ENCODE data around the gene ARHGAP6.
"Not testable (repeated sequence)": the region's sequence is repeated elsewhere in the genome, so short reads cannot be mapped to it uniquely, and the experiment has no call there.

Gene ARHGAP6

DNA sequence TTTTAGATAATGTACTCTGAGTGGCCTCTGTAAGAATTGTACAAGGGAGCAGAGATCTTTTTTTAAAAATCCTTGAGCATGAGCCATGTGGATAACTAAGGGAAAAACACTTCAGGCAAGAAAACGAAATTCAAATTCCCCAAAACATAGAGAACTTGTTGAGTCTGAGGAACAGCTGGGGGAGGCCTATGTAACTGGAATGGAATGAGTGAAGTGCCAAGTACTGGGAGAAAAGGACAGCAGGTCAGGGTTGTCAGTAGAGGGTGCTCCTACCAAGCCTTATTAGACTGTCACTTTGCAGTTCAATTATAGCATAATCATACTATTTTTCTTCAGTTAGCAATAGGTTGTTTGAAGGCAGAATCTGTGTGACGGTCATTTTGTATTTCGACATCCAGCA lies 135.1 kb downstream of the ARHGAP6 start:
- no peak for DNase-seq

DNA sequence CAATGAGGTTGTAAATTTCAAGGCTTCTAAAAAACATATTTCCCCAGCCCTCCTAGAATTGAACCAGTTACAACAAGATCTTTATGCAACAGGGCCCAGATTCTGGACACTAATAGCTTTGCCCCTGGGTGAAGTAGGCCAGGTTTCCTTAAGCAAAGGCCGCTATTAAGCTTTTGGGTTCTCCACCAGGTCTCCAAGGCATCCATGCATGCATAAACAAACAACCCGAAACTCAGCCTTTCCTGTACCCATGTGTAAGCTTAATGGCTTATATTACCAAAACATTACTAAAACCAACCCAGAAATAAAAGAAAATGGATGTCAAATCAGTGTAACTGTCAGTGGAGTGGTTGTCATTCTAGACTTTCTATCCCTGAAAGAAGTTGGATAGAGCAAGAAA lies 137.1 kb downstream of the ARHGAP6 start:
- no peak for DNase-seq

DNA sequence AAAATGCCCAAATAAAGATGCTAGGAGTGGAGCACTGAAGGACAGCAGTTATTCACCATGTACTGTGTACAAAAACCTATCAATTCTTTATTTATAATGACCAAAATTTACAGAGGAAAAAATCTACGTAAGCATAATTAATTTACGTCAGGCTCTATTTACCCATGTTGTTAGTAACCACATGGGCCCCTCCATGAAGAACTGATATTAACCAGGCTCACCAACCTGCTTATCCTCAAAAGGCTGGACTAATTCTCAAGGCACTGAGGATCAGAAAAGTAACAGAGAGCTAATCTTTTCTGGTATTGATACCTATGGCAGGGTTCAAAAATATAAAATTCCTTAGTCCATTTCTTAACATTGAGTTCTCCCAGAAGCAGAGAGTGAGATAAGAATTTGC lies 140.0 kb downstream of the ARHGAP6 start:
- DNase-seq = no peak

DNA sequence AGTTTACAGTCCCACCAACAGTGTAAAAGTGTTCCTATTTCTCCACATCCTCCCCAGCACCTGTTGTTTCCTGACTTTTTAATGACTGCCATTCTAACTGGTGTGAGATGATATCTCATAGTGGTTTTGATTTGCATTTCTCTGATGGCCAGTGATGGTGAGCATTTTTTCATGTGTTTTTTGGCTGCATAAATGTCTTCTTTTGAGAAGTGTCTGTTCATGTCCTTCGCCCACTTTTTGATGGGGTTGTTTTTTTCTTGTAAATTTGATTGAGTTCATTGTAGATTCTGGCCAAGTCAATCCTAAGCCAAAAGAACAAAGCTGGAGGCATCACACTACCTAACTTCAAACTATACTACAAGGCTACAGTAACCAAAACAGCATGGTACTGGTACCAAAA lies 146.5 kb downstream of the ARHGAP6 start:
- not testable (repeated sequence) for DNase-seq

DNA sequence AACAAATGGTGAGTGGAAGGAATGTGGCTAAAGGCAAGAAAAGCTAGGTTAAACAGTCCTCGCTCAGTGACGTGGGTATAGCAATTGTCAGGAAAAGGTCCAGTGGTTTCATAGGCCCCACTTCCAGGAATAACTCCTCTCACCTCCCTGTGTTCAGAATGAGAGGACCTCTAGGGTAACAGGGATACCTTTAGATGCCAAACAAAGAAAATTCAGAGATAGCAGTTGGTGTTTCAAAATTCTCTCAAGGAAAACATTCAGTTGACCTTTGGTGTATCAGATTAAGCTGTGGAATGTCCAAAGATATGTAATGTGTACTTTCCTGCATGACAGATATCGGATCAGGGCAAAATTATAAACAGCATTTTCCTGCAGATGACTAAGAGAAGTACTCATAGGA lies 155.9 kb downstream of the ARHGAP6 start:
- DNase-seq = no peak

DNA sequence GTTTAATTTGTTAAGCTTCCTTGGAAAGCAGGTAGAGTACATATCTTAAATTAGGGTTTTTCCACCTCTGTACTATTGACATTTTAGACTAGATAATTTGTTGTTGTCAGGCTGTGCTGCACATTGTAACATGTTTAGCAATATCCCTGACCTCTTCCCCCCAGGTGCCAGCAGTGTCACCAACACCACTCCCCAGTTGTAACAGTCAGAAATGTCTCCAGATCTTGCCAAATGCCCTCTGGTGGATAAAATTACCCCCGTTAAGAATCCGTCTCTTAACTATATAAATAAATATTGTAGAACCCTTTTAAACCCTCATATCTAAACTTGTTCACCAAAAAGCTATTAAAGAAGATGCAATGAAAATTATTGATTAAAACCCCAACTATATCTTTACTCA lies 161.5 kb downstream of the ARHGAP6 start:
- DNase-seq = no peak

DNA sequence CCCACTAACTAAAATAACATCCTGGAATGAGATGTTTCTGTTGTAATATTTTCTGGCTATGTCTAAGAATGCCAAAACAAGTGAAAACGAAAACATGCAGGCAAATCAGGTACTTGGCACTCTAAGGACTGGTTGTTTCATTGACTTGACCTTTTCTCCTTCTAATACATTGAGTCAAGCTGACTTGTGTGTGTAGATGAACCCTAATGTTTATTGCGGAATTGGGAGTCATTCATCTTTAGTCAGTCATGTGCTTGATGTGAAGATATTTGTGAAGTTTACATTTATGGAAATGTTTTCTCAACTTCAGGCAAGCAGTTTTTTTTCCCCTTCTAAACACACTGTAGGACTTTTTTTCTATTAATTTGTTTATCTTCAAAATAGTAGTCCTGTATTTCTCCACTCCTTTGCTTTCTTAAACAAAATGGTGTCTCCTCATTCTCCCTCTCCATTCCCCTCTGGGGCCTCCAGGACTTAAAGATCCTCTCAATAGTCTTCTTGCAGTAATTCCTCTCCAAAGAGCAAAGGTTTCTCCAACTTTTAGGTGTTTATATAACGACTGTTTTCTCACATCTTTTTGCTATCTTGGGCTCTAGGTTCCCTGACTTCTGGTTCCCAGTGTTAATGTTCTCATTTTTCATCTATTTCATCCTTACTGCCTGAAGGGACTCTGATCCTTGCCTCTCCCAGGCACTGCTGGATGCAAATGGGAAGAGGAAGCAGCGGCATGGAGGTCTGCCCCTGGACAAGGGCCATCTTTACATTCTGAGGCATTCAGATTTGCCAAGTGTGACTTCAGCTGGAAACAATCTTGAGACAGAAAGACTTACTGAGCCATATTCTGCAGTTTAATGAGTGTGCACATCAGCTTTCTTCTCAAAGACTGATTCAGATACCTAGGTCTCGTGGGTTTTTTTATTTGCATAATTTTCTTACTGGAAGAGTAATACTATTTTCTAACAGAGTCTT lies 166.4 kb downstream of the ARHGAP6 start:
- DNase-seq = no peak

DNA sequence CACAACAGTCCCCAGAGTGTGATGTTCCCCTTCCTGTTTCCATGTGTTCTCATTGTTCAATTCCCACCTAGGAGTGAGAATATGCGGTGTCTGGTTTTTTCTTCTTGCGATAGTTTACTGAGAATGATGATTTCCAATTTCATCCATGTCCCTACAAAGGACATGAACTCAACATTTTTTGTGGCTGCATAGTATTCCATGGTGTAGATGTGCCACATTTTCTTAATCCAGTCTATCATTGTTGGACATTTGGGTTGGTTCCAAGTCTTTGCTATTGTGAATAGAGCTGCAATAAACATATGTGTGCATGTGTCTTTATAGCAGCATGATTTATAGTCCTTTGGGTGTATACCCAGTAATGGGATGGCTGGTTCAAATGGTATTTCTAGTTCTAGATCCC lies 174.3 kb downstream of the ARHGAP6 start:
- DNase-seq = not testable (repeated sequence)

DNA sequence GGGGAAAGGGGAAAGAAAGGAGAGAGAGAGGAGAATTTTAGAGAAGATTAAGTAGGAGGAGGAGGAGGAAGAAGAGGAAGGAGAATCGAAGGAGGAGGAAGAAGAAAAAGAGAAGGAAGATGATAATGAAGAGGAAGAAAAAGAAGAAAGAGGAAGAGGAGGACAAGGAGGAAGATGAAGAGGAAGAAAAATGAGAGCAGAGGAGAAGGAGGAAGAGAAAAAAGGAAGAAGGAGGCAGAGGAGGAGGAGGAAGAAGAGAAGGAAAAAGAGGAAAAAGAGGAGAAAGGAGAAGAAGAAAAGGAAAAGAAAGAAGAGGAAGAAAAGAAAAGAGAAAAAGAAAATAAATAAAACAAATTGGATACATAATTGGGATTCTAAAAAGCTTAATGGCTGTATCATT lies 181.4 kb downstream of the ARHGAP6 start:
- no peak for DNase-seq

DNA sequence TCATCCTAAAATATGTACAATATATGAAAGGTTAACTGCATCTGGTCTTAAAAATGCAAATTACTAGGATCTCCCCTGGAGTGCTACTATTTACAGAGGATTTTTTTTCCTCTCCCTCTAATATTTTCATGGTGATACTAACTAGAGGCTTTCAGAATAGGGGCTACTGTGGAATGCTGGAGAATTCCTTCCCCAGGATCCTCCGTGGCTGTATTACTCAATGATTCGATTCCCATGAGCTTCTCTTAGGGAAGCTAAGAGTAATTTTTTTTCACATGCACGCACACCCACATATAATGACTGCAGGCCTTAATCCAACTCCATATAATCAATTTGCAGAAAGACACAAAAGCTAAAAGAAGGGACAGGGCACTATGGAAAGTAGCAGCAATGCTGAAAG lies 184.7 kb downstream of the ARHGAP6 start:
- no peak for DNase-seq

DNA sequence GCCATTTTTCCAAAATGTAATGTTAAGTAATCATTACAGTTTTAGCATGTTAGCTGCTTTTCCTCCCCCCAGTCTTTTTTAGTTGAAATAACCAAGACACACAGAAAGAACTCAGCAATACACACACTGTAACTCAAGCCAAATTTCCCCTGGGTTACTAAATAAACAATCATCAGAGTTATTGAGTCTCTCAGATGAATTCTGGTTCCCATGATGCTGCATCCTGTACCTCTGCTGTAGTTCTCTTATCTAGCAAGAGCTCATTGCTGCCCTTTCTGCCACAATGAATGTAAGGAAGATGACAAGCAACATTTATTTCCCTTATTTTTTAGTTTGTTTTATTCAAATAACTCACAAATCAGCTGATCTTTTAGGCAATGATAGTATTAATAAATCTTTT lies 185.1 kb downstream of the ARHGAP6 start:
- no peak for DNase-seq

DNA sequence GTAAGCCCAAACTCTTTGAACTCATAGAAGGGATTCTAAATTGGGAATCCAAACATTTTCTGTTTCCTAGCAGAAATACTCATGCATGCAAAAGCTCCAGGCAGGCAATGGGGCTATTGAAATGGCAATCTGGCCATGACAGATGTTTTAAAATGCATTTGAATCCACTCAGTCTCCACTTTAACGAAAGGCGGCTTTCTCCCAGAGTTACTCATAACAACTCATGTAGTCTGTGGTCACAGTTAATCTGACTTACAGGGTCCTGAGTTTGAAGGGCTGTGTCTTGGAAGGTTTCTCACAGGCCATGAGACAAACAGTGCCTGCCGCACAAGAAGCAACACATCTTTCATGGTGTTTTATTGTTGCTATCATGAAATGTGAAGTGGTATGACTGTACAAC lies 186.8 kb downstream of the ARHGAP6 start:
- no peak for DNase-seq

DNA sequence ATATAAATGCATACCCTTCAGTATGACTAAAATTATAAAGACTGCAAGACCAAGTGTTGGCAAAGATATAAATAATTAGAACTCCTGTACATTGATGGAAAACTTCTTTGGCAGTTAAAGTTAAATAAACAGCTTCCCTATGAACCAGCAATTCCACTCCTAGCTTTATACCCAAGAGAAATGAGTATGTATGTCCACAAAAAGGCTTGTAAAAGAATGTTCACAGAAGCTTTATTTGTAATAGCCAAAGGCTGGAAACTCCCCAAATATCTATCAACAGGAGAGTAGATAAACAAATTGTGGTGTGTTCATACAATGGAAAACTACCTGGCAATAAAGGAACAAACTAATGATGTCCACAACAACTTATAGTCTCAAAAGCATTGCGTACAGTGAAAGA lies 187.7 kb downstream of the ARHGAP6 start:
- no peak for DNase-seq

DNA sequence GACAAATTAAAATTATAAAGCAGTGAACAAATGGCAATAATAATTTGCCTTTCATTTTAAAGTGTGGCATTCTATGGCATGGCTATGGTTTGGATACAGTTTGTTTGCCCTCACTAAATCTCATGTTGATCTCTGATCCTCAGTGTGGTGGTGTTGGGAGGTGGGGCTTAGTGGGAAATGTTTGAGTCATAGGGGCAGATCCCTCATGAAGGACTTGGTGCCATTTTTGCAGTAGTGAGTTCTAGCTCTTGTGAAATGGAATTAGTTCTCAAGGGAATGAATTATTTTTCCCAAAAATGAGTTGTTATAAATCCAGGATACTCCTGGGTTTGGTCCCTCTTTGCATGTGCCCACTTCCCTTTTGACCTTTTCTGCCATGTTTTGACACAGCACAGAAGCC lies 191.1 kb downstream of the ARHGAP6 start:
- DNase-seq = no peak

DNA sequence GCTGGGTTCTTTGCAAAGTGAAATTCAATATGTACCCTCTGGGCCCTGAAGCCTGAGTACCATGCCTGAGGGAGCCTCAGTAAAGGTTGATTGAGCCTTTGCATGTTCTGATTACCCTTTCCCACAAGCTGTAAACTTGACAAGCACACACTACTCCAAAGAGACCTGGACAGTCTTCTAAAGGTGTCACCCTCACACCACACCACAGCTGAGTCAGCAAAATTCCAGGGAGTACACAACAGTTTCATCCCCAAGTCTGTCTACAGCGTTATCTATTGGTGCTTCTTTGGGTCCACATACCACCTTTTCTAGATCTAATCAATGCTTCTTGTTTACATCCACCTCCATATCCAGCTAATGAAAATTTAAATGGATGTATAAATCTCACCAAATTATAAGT lies 191.7 kb downstream of the ARHGAP6 start:
- no peak for DNase-seq

DNA sequence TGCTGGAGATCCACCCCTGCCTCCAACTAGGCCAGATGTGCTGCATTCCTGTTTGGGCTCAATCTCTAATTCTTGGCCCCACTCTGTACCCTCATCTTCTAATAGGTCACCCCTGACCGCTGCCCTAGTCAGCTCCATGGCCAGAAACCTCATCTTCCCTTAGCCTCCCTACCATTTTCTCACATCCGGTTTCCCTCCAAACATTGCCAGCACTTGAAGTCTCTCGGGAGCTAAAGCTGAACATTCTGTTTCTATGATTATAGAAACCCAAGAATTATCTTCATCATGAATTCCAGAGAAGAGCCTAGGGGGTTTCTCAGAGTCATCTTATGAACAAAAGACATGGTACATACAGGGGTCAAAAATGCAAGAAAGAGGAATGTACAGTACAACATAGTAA lies 192.8 kb downstream of the ARHGAP6 start:
- DNase-seq = no peak

DNA sequence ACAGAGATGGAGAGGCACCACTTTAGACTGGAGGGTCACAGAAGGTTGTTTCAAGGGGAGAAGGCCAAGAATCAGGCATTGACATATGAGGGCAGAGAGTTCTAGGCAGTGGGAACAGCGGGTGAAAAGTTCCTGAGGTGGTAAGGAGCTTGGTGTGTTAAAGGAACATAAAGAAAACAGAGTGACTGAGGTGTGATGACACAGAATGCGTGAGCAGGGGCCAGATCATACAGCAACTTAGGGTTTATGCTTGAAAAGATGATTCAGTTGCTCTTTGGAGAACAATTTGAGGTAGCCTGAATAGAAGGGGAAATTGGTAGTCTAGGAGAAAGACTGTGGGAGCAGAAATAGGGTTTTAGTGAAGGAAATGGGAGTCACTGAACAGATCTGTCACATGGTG lies 193.3 kb downstream of the ARHGAP6 start:
- DNase-seq = no peak

DNA sequence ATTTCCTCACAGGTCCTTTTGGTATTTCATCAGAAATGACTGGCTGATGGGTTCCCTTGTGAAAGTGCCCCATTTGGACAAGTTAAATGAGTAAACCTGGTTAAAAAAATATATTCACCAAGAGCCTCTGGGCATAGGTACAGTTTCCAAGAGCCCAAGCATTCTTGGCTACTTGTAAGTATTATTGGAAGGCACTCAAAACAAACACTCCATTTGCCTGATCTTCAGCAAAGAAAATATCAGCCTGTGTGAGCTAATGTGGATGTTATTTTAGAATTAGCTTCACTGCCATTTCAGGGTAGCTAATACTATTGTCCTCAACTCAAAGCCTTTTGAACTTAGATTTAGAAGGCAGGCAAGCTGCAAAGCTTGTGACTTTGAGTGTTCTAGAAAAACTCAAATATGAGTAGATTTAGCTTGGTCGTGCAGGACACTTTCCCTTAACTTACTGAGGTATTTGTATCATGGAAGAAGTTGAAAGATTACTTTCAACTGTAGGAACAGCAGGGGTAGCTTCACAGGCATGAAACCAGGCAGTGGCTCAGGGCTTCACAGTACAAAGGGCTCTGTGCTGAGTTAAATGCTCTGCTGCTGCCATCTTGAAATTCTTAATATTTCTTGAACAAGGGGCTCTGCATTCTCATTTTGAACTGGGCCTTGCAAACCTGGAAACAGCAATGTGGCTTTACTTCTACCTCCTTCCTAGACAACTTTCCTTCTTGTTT lies 195.3 kb downstream of the ARHGAP6 start:
- no peak for DNase-seq

DNA sequence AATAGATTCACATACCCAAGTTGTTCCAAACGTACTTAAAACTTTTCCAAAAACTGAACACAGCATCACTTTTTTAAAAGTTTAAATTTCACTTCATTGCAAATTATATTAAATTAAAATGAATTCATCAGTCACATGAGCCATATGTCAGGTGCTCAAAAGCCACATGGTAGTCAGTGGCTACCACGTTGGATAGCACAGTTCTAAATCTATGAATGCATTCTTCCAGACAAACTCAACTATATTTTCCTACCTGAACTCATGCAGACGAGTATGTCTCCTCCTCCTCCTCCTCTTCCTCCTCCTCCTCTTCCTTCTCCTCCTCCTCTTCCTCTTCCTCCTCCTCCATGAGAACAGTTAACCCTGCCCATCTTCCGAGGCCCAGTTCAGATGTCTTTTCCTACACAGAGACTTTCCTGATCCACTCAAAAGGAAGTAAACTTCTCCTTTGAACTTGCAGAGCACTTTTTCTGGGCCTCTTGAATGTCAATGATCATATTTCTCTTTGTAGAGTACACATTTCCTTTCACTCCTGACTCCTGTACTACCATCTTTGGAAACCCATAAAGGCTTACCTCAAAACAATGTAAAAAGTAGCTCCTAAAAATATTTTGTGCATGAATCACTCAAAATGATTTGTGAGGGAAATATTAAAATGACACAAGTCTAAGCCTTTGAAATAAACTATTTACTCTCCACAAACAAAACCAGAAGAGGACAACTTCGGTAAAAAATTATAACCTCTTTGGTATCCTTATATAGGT lies 199.9 kb downstream of the ARHGAP6 start:
- no peak for DNase-seq

DNA sequence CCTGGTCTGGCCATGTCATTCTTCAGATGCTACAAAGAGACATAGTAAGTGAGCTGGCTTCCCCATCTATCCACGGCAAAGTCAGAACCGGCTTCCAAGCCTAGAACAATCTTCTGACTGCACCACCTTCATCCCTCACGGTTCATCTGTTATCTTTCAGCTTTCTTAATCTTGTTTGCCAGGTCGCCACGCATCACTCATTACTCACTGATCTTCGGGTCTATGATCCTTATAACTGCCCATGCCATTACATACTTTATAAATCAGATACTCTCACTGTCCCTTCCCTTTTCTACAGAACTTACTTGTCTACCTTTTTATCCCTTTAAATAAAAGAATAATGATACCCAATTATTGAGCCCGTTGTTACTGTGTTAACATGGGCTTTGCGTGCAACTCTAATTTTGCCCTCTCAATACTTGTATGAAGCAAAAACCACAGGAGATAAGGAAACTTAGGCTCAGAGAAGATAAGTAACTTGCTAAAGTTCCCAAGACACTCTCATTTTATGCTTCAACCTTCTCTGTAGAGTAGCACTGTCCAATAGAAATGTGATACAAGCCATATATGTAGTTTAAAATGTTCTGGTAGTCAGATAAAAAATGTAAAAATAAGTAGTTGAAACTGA lies 200.8 kb downstream of the ARHGAP6 start:
- no peak for DNase-seq

DNA sequence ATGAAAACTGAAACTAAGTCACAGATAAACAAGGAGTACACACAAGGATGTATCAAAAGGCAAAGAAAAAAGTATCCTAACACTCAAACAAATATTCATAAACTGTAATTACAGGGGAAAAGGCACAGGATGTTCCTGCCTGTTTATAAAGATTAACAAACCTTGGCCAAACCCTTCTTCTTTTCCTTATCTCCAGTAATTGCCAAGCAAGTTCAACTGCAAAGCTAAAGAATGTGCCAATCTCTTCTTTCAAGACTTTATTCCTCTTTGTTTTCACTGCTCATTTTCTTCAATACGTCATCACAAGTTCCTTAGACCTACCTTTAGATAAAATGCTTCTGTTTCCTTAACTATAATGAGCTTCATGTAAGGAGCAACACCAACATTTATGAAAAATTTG lies 201.3 kb downstream of the ARHGAP6 start:
- DNase-seq = no peak

DNA sequence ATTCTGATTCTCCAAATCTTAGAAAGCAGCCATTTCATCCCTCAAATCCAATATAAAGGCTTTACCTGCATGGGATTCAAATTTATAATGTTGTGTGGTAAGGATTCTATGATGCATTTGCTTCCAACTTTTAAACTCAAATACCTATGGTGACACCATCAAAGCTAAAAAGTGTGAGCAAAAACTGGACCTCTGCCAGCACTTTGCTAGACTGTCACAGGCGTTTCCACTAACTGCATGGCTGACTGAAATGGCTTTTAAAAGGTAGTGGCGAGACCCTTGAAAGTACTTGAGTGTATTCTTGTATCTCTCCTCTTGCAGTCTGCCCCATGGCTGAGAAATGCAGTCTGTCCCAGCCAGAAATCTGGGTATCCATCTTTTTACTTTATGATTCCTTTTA lies 203.1 kb downstream of the ARHGAP6 start:
- DNase-seq = no peak

DNA sequence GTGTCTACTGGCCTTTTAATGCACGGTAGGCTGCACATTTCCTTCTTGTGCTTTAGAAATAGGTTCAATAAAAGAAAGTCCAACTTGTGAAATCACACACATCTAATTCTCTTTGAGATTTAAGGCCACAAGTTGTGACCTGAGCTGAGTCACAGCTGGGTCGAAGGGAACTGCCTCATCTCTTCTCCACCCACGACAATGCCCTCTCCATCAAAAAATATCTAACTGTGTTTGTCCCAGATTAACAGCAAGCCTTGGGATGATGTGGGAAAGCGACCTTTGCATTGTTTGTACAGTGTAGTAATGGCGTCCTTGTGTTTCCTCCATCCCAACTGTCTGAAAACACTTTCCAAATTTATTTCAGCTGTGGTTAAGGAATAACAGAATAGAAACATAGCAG lies 203.6 kb downstream of the ARHGAP6 start:
- DNase-seq = no peak
